Spinal cord (tissue), 10 donors: ENCODE data around the gene TAF5. TPM values are rescaled to one million over a fixed set of nuclear protein-coding genes. Genes with fewer than 3 reads are reported as not detected.
"Not testable (repeated sequence)": the region's sequence is repeated elsewhere in the genome, so short reads cannot be mapped to it uniquely, and the experiment has no call there.

ENCODE experiments used
- DNase-seq, 6 donors: peaks; one replicate each; pipeline versions ENCODE4 v3.0.0 to v3.0.0-alpha.2; 2013 to 2015; ENCODE audit warnings: low spot score in 6 of 6, low read depth in 4 of 6
- H3K27ac ChIP-seq: one replicate; pipeline ENCODE4 v1.5.1; 2013; ENCODE audit warnings: low read depth, low read length, control low read depth
- H3K27me3 ChIP-seq: one replicate; pipeline ENCODE4 v1.6.1; 2013; ENCODE audit warnings: low read length; ENCODE audit not compliant: control insufficient read depth, insufficient read depth
- H3K36me3 ChIP-seq: one replicate; pipeline ENCODE4 v1.6.1; 2013; ENCODE audit warnings: low read length; ENCODE audit not compliant: control insufficient read depth, insufficient read depth
- H3K4me1 ChIP-seq: one replicate; pipeline ENCODE4 v1.6.1; 2013; ENCODE audit warnings: low read length; ENCODE audit not compliant: control insufficient read depth, insufficient read depth
- H3K4me3 ChIP-seq: one replicate; pipeline ENCODE4 v1.5.1; 2013; ENCODE audit warnings: low read depth, low read length, control low read depth
- H3K9me3 ChIP-seq: one replicate; pipeline ENCODE4 v1.6.1; 2013; ENCODE audit warnings: low read length; ENCODE audit not compliant: control insufficient read depth, insufficient read depth
- WGBS: methylation state at CpG from one replicate; pipeline ENCODE4 v1.1.5; 2013; ENCODE audit warnings: missing lambda C conversion rate; ENCODE audit not compliant: insufficient coverage; 5-methylcytosine and 5-hydroxymethylcytosine counted together
- polyA plus RNA-seq, 2 donors: library from polyadenylated mRNA; unstranded; fragments of 120-200 nt; gene quantifications; one replicate each; pipeline ENCODE4 v1.2.1, GENCODE V29; 2013; ENCODE audit not compliant: insufficient read length in 2 of 2
- total RNA-seq, 2 donors: library from RNA; depleted of rRNA in 1 of 2; stranded (reverse); fragments of 120-200 nt in 1 of 2; fragments of >200 nt in 1 of 2; gene quantifications; one replicate each; pipeline versions ENCODE4 v1.2.3 to v1.2.4, GENCODE V29; 2013 to 2014
- donor health status: healthy.

Gene TAF5
- total and polyA plus RNA-seq, 4 donors, result 6.0 to 7.3 (median 6.5) TPM

DNA sequence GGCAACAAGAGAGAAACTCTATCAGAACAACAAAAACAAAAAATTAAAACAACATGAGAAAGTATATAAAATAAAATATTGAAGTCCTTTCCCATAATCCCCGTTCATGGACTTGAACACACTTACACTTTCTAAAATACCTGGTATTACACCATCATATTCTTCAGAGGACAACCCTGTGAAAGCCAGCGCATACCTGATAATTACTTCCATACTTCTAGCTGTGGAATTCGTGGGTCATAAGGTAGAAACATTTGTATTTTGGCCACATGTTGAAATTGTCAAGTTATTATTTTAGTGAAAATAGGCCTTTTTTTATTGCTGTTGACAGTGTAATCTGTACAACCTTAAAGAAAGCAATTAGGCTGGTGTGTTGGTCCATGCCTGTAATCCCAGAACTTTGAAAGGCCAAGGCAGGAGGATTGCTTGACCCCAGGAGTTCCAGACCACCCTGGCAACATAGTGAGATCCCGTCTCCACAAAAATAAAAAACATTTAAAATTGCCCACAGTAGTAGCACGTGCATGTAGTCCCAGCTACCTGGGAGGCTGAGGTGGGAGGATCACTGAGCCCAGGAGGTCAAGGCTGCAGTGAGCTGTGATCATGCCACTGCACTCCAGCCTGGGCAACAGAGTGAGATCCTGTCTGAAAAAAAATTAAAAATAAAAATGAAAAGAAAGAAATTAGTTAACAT lies 11.7 kb upstream of the TAF5 start:
- Histone ChIP-seq H3K36me3 (no peaks in the 10 kb centered on the region), H3K4me3 (no peak overlapping the region), H3K27ac (no peak overlapping the region), H3K27me3 (no peaks in the 10 kb centered on the region), H3K9me3 (no peaks in the 10 kb centered on the region), H3K4me1 (peaks cover 4% of the 10 kb centered on the region)
- no peak for DNase-seq
- no CpG with 5 or more reads among the region's 5 CpGs for WGBS

GRCh38 chr10:103359493-103359892 lies 8.3 kb upstream of the TAF5 start:
- not testable (repeated sequence) for H3K27me3 ChIP-seq, H3K4me3 ChIP-seq, H3K27ac ChIP-seq, DNase-seq, H3K9me3 ChIP-seq, H3K36me3 ChIP-seq, H3K4me1 ChIP-seq
- 94% methylated on average over 3 of the region's 4 CpGs for WGBS

GRCh38 chr10:103360791-103361190 lies 7.0 kb upstream of the TAF5 start:
- not testable (repeated sequence) for H3K4me1 ChIP-seq, H3K36me3 ChIP-seq, DNase-seq, H3K9me3 ChIP-seq, H3K27ac ChIP-seq, H3K4me3 ChIP-seq, H3K27me3 ChIP-seq
- WGBS, result 92% methylated on average over 8 of the region's 9 CpGs

- Histone ChIP-seq H3K27me3 (no peaks in the 10 kb centered on the region), H3K4me3 (peak overlapping the region; percentile 69), H3K9me3 (no peaks in the 10 kb centered on the region), H3K27ac (peak overlapping the region; percentile 83), H3K4me1 (peaks cover 11% of the 10 kb centered on the region), H3K36me3 (no peaks in the 10 kb centered on the region)
- no CpG with 5 or more reads among the region's 10 CpGs for WGBS
- DNase-seq, result no peak
Observed at GRCh38 chr10:103367379-103367781, 396 bp upstream of the TAF5 start.

GRCh38 chr10:103373544-103373943 lies 5.8 kb downstream of the TAF5 start:
- Histone ChIP-seq H3K27ac (no peak overlapping the region), H3K36me3 (peaks cover 30% of the 10 kb centered on the region), H3K27me3 (no peaks in the 10 kb centered on the region), H3K9me3 (no peaks in the 10 kb centered on the region), H3K4me3 (no peak overlapping the region), H3K4me1 (peaks cover 11% of the 10 kb centered on the region)
- no peak for DNase-seq
- WGBS, result 100% methylated on average over 1 of the region's 3 CpGs

GRCh38 chr10:103374263-103374662 lies 6.5 kb downstream of the TAF5 start:
- WGBS, result 96% methylated on average over 4 of the region's 5 CpGs
- no peaks in the 10 kb centered on the region for H3K27me3 ChIP-seq
- no peak overlapping the region for H3K27ac ChIP-seq
- H3K4me3 ChIP-seq, result no peak overlapping the region
- no peaks in the 10 kb centered on the region for H3K9me3 ChIP-seq
- H3K4me1 ChIP-seq, result peaks cover 5% of the 10 kb centered on the region
- peaks cover 35% of the 10 kb centered on the region for H3K36me3 ChIP-seq
- no peak for DNase-seq

DNA sequence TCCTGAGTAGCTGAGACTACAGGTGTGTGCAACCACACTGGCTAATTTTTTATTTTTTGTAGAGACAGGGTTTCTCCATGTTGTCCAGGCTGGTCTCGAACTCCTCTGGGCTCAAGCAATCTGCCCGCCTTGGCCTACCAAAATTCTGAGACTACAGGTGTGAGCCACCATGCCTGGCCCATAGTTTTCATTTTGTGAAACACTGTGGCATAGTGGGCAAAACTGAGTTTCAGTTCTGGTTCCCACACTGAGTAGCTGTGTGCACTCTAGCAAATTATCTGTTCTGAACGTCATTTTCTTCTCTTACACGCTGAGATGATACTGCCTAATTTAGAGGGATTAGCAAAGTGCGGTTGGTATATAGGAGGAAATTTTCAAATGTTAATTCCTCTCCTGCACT lies 15.0 kb downstream of the TAF5 start:
- DNase-seq, result no peak
- peaks cover 41% of the 10 kb centered on the region for H3K36me3 ChIP-seq
- no peaks in the 10 kb centered on the region for H3K27me3 ChIP-seq
- H3K4me1 ChIP-seq, result no peaks in the 10 kb centered on the region
- no peaks in the 10 kb centered on the region for H3K9me3 ChIP-seq
- no peak overlapping the region for H3K4me3 ChIP-seq
- no peak overlapping the region for H3K27ac ChIP-seq
- 100% methylated on average over 2 of the region's 5 CpGs for WGBS

DNA sequence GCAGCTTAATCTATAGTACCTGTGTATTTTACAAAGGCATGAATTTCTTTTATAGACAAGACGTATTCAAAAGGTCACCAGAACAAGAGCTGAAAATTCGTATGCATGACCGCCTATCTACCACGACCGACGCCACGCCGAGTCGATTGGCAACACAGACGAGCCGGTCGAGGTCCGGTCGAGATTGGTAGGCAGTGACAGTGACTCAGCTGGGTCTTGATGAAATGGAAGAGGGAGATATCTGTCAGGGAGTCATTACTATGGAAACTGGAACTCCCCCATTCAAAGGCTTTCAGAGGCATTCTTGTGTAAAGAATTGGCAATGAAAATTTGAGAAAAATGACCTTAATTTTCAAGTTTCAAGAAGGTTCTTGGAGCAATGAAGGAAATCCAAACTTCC lies 26.4 kb downstream of the TAF5 start:
- Histone ChIP-seq H3K36me3 (peaks cover 34% of the 10 kb centered on the region), H3K4me1 (peaks cover 18% of the 10 kb centered on the region), H3K9me3 (no peaks in the 10 kb centered on the region), H3K27me3 (no peaks in the 10 kb centered on the region), H3K27ac (no peak overlapping the region), H3K4me3 (no peak overlapping the region)
- no peak for DNase-seq
- WGBS, result 80% methylated on average over 3 of the region's 14 CpGs

GRCh38 chr10:103395754-103396066 lies 27.9 kb downstream of the TAF5 start:
- no peaks in the 10 kb centered on the region for H3K27me3 ChIP-seq
- WGBS, result 2% methylated on average over 10 of the region's 11 CpGs
- H3K9me3 ChIP-seq, result no peaks in the 10 kb centered on the region
- peak overlapping the region; percentile 96 for H3K4me3 ChIP-seq
- H3K27ac ChIP-seq, result peak overlapping the region; percentile 76
- H3K4me1 ChIP-seq, result peaks cover 18% of the 10 kb centered on the region
- DNase-seq, result no peak
- peaks cover 35% of the 10 kb centered on the region for H3K36me3 ChIP-seq

DNA sequence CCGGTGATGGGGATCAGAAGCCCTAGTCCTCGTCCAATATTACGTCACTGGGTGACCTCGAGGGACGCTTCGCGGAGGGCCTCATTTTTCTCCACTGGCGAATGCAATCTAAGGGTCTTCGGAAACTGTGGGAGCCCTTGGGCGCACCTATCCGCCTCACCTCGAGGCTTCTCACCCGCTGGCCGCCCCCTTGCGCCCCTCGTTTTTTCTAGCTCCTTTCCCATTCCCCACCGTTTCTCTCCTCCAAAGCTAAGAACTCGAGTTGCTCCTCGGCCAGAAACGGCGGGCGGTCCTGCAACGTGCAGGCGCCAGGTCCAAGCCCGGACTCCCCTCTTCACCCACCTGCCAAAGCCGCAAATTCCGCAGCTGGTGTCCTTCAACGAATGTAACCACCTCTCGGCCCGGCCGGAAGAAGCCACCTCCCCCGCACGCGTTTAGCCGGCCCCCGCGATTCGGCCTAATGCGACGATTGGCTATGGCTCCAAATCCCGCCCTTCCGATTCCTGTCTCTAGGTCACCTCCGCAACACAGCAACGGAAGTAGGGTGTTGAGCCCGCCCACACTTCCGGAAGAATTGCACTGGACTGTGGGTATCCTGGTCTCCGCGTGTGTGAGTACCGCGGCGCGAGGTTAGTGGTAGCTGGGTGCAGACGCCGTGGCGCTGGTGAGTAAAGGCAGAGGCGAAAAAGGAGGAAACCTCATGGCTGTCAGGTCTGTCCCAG lies 28.5 kb downstream of the TAF5 start, which contains the start of the genes ATP5MK and PDCD11:
Gene ATP5MK, minus strand, starts transcription at position 409 of the 722 bp plus-strand sequence. CDS start 4,018 bp downstream, outside the sequence.
Gene PDCD11, plus strand, starts transcription at position 560 of the 722 bp plus-strand sequence. CDS start 1,801 bp downstream, outside the sequence.
- H3K4me1 ChIP-seq, result peaks cover 18% of the 10 kb centered on the region
- no peaks in the 10 kb centered on the region for H3K27me3 ChIP-seq
- peak within 1 kb of the TSS; percentile 76 for H3K27ac ChIP-seq
- H3K9me3 ChIP-seq, result no peaks in the 10 kb centered on the region
- H3K36me3 ChIP-seq, result peaks cover 39% of the 10 kb centered on the region
- peak within 1 kb of the TSS; percentile 96 for H3K4me3 ChIP-seq
- DNase-seq, result peak; percentile 90 to 99 (median 94)
- WGBS, result under 1% methylated on average over 54 of the region's 56 CpGs
